ENCODE data around the gene PTPN3.

DNA sequence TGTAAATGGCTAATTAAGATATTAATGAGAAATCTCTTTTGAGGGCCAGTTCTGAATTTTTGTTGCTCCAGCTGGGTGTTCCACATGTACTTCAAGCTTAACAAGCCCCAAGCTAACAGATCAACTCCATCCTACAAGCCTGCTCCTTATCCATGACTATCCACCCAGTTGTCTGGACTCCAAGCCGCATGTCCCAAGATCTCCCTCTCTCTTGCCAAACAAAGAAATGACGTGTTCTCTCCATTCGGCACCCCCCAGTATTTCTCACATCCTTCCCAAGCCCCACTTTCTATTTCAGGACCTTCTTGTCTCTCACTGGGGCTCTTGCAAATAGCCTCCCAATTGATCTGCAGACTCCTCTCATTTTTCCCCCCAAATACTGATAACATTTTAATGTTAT lies 15.8 kb upstream of the PTPN3 start:
- TF ChIP-seq EZH2 (IDR thresholded peaks at IDR 0.05; ENCODE audit: insufficient read depth, poor library complexity, severe bottlenecking) (no peak), EZH2phosphoT487 (IDR thresholded peaks at IDR 0.05; ENCODE audit: insufficient read depth, low read depth) (no peak)
